MG63 (cell line): Measurements from ENCODE around the gene ARL8A. TPM values are rescaled to one million over a fixed set of nuclear protein-coding genes. Genes with fewer than 3 reads are reported as not detected.

ENCODE experiments used
- DNase-seq: peaks from one replicate; pipeline ENCODE4 v3.0.0-alpha.2; 2020
- H3K27me3 ChIP-seq: fragments of 250-450 bp; sonication (Bioruptor Pico); 2 replicates; pipeline ENCODE4 v1.5.1; 2020; ENCODE audit warnings: mild to moderate bottlenecking, moderate library complexity
- H3K36me3 ChIP-seq: fragments of 250-450 bp; sonication (Bioruptor Pico); 2 replicates; pipeline ENCODE4 v1.5.1; 2020; ENCODE audit warnings: mild to moderate bottlenecking, moderate library complexity
- H3K4me3 ChIP-seq: fragments of 250-450 bp; sonication (Bioruptor Pico); 2 replicates; pipeline ENCODE4 v1.5.1; 2020; ENCODE audit warnings: mild to moderate bottlenecking, moderate library complexity
- H3K9me3 ChIP-seq: fragments of 250-450 bp; sonication (Bioruptor Pico); 2 replicates; pipeline ENCODE4 v1.5.1; 2020; ENCODE audit warnings: mild to moderate bottlenecking, moderate library complexity
- total RNA-seq: library from RNA; depleted of rRNA; stranded (reverse); fragments of >200 nt; shearing (Covaris generic); gene quantifications from 2 replicates; pipeline ENCODE4 v1.2.3, GENCODE V29; 2014; ENCODE audit warnings: low replicate concordance; rRNA removed

ARL8A gene
- total RNA-seq, 1 experiment from 2014 or later: 35.5 TPM

- Histone ChIP-seq H3K4me3 (no peak overlapping the region), H3K27me3 (no peaks in the 10 kb centered on the region), H3K36me3 (no peaks in the 10 kb centered on the region), H3K9me3 (no peaks in the 10 kb centered on the region)
- DNase-seq: no peak
These were observed 58.7 kb downstream of the ARL8A start for GRCh38 chr1:202085682-202086373.

DNA sequence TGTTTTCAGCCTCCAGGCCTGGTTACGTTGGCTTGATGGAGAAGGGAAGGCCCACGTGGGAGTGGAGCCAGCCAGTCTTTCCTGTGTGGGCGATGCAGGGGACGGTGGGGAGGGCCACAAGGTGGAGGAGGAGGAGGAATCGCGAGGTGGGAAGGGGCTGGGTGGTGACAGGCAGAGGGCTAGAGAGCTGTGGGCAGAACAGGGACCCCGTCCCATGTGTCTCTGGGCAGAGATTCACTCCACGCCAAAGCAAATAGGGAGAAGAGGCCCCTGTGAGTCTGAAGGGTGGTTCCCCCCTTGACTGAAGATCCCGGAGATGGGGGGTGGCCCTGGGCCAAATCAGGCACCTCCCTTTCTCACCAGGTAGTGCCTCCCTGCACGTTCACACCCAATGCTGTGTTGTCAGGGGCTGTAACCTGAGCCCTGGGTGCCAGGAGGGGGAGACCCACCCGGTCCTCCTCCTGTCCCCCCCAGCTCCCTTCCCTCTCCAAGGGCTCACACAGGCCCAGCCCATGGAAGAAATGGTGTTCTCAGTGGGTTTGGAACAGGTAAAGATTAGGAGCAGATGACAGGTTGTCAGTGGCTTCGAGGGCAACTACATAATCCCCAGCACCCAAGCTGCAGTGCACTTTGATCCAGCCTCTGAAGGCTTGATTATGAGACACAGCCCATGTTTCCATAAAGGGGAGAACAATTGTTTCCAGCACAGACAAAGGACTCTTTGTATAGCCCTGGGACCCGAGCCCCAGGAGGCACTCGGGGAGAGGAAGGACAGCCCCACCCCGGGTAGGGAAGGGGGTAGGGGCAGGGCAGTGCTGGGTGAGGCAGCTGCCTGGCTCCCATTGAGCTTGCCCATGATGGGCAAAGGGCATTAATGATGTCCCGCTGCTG lies 59.5 kb downstream of the ARL8A start:
- no peaks in the 10 kb centered on the region for H3K36me3 ChIP-seq
- no peak overlapping the region for H3K4me3 ChIP-seq
- no peak for DNase-seq
- no peaks in the 10 kb centered on the region for H3K27me3 ChIP-seq
- H3K9me3 ChIP-seq: no peaks in the 10 kb centered on the region

Other genes with a start within 250 kb of the ARL8A start
- 0.03 TPM in 1 of 2 replicates, not detected in the other for gene LMOD1, start 198.2 kb downstream of the ARL8A start, total RNA-seq
- gene TIMM17A, start 189.2 kb downstream of the ARL8A start, total RNA-seq: 97.0 and 105 TPM in 2 replicates
- 112 and 135 TPM in 2 replicates for gene RNPEP, start 162.1 kb downstream of the ARL8A start, total RNA-seq
- not detected in 2 replicates for gene ELF3, start 134.2 kb downstream of the ARL8A start, total RNA-seq
- not detected in 2 replicates for gene GPR37L1, start 21.8 kb downstream of the ARL8A start, total RNA-seq
- not detected in 2 replicates for gene PTPN7, start 15.9 kb upstream of the ARL8A start, total RNA-seq
- not detected in 2 replicates for gene LGR6, start 49.1 kb upstream of the ARL8A start, total RNA-seq
- 83.6 and 111 TPM in 2 replicates for gene UBE2T, start 197.2 kb upstream of the ARL8A start, total RNA-seq
- 15.4 and 20.3 TPM in 2 replicates for gene PPP1R12B, start 204.0 kb upstream of the ARL8A start, total RNA-seq